GM12892 (cell line): Measurements from ENCODE around the gene GLP1R. TPM values are rescaled to one million over a fixed set of nuclear protein-coding genes. Genes with fewer than 3 reads are reported as not detected.

ENCODE experiments used
- DNase-seq: peaks from one replicate; pipeline ENCODE4 v3.0.0; 2011; ENCODE audit not compliant: insufficient read length
- FAIRE-seq: peaks from 2 replicates; lab custom pipeline; 2011; peaks lifted over from hg19 to GRCh38; lab: Jason Lieb, UNC
- POLR2A ChIP-seq: IDR thresholded peaks from 2 replicates; pipeline ENCODE4 v1.6.1; 2011; ENCODE audit warnings: low read depth, low read length, control low read depth
- POLR2AphosphoS5 ChIP-seq: IDR thresholded peaks from 2 replicates; pipeline ENCODE4 v1.6.1; 2011; ENCODE audit warnings: low read depth, low read length, control low read depth
- TAF1 ChIP-seq: IDR thresholded peaks from 2 replicates; pipeline ENCODE4 v1.6.1; 2011; ENCODE audit warnings: low read depth, mild to moderate bottlenecking, control low read depth, low read length, borderline replicate concordance
- polyA plus RNA-seq: library from polyadenylated mRNA; unstranded; fragments of >200 nt; gene quantifications from one replicate; pipeline ENCODE4 v1.2.1, GENCODE V29; 2012; ENCODE audit warnings: missing spikeins, inconsistent platforms; ENCODE audit not compliant: missing spikeins

Gene GLP1R
- not detected for polyA plus RNA-seq

GRCh38 chr6:39048481-39049399, at the start of gene GLP1R:
TSS of gene GLP1R (plus strand) at chr6:39048781. CDS start at chr6:39048841, 60 bp downstream.
- DNase-seq, result no peak
- TF ChIP-seq POLR2AphosphoS5 (no peak), TAF1 (no peak), POLR2A (no peak)
- no peak for FAIRE-seq

GRCh38 chr6:39003072-39003471, 45.5 kb upstream of the GLP1R start:
- no peak for FAIRE-seq
- TF ChIP-seq POLR2AphosphoS5 (no peak), TAF1 (no peak), POLR2A (no peak)
- DNase-seq, result no peak

GRCh38 chr6:39003492-39003891, 45.1 kb upstream of the GLP1R start:
- TF ChIP-seq POLR2A (no peak), TAF1 (no peak), POLR2AphosphoS5 (no peak)
- DNase-seq (no peak), FAIRE-seq (no peak)

GRCh38 chr6:39004801-39005200, 43.8 kb upstream of the GLP1R start:
- FAIRE-seq (no peak), DNase-seq (no peak)
- no peak for TF ChIP-seq POLR2A
- no peak for TF ChIP-seq TAF1
- TF ChIP-seq POLR2AphosphoS5, result no peak

- DNase-seq, result no peak
- no peak for TF ChIP-seq POLR2AphosphoS5
These were observed 42.8 kb upstream of the GLP1R start for GRCh38 chr6:39005774-39006173.

GRCh38 chr6:39007575-39007974, 41.0 kb upstream of the GLP1R start:
- TF ChIP-seq TAF1 (no peak), POLR2AphosphoS5 (no peak), POLR2A (no peak)
- DNase-seq (no peak), FAIRE-seq (no peak)

More at GRCh38 chr6:39005774-39006173, 42.8 kb upstream of the GLP1R start:
- no peak for FAIRE-seq

GRCh38 chr6:39008737-39009136, 39.8 kb upstream of the GLP1R start:
- no peak for TF ChIP-seq TAF1
- DNase-seq (no peak), FAIRE-seq (no peak)

GRCh38 chr6:39009476-39009875, 39.1 kb upstream of the GLP1R start:
- FAIRE-seq, result no peak
- no peak for DNase-seq
- TF ChIP-seq TAF1 (no peak), POLR2A (no peak), POLR2AphosphoS5 (no peak)

GRCh38 chr6:39016839-39017546, 31.6 kb upstream of the GLP1R start:
- FAIRE-seq (no peak), DNase-seq (no peak)

GRCh38 chr6:39017547-39017880, 31.1 kb upstream of the GLP1R start:
- FAIRE-seq, result no peak
- no peak for DNase-seq
- no peak for TF ChIP-seq POLR2A
- no peak for TF ChIP-seq TAF1
- no peak for TF ChIP-seq POLR2AphosphoS5

More at GRCh38 chr6:39016839-39017546, 31.6 kb upstream of the GLP1R start:
- TF ChIP-seq POLR2AphosphoS5 (no peak), TAF1 (no peak), POLR2A (no peak)

- DNase-seq, result no peak
- FAIRE-seq, result no peak
- no peak for TF ChIP-seq TAF1
- no peak for TF ChIP-seq POLR2A
- TF ChIP-seq POLR2AphosphoS5, result no peak
These were observed 30.5 kb upstream of the GLP1R start for GRCh38 chr6:39018103-39018502.

GRCh38 chr6:39020136-39020535, 28.4 kb upstream of the GLP1R start:
- TF ChIP-seq POLR2AphosphoS5 (no peak), TAF1 (no peak), POLR2A (no peak)
- FAIRE-seq, result no peak
- no peak for DNase-seq
